DMS 273 (cell line): Measurements from ENCODE around the gene LUM.

Source experiments
- DNase-seq: peaks from one replicate; lab custom pipeline; 2025; ENCODE audit not compliant: unreplicated experiment; lab: John Stamatoyannopoulos, UW

LUM gene, protein sequence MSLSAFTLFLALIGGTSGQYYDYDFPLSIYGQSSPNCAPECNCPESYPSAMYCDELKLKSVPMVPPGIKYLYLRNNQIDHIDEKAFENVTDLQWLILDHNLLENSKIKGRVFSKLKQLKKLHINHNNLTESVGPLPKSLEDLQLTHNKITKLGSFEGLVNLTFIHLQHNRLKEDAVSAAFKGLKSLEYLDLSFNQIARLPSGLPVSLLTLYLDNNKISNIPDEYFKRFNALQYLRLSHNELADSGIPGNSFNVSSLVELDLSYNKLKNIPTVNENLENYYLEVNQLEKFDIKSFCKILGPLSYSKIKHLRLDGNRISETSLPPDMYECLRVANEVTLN

DNA sequence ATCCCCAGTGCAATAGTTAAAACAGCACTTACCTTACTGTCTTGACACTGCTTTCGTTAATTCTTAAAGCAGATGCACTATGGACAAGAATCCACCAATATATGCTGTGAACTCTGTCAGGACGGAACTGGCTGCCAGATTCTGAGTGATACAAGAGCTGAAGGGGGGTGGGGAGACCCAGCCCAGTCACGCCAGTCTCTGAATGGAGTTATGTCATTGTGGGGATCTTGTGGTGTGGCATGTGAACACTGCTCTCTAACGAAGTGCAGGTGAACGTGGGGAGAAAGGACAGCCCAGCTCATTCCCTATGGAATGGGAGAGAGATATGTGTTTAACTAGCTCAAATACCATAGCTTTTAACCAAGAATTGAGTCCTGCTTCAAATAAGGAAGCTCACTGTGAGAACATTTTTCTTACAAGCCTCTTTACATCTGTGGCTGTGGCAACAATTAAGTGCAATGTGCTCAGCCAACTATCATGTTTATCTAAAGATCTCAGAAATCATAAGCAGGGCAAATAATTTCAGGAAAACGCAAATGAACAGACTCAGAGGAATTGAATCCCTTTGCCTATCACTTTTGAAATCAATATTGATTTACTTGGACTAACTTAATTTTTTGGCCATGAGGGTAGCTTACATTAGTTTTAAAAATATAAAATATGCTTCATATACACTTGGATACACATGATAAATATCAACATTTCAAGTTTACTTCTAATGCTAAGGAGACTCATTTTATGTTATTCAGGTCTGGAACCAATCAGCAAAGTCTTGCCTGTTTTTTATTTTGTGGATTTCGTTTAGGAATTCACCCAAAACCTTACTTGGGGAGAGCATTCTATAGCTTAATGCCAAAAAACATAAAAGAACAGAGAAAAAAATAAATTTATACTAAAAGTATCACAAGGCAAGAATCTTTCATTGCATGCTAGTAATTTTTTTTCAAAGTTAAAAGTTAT, at the start of gene LUM:
LUM (minus strand) TSS at position 129 of the 960 bp plus-strand sequence. CDS start 2,515 bp downstream, outside the sequence.
- peak; percentile 52 for DNase-seq

DNA sequence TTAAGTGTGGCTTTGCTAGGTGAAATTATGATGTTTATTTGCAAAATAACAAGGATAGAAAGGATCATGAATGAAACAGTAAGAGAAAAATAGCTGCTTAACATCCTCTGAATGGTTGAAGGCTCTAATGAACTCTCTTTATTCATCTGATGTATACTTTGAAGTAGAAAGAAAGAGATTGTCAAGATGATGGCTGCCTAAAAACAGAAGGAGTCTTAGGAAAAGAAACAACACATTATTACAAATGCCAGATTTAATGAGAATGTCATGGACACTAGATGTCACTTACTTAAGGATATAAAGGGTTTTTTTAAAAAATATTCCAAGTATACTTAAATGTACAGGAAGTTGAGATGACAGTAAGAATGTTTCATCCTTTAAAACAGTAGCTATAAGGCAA, 49.7 kb upstream of the LUM start:
- no peak for DNase-seq

DNA sequence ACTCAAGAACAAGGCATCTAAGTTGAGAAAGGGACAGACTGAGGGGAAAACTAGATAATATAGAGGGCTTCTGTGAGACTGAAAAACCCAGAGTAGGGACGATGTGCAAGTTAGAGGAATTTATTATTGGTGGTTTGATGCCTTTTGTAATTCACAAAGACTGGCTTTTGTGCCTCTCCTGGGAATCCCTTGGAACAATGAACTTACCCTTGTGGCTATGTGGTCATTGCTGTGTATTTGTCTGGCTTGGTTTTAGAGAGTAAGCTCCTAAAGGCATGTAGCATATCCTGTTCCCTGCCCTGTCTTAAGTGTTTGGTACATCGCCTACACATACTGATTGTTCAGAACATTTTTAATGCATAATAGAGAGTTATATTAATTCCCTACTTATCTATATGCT, 44.7 kb upstream of the LUM start:
- no peak for DNase-seq

DNA sequence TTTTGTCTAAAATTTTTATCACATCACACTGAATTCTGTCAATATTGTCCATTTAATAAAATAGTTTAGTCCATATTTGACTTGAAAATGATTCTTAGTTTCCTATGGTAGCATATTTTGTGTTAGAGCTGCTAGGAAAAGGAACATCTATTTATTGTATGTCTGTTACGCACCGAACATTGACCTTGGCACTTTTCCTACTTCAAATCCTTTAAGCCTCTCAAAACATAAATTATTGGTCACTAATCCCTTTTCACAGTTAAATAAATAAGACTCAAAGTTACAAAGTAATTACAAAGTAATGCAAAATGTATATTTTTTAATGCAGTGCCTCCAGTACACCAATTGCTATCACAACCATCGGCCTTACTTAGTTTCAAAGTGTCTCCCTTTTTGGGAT, 42.8 kb upstream of the LUM start:
- no peak for DNase-seq

DNA sequence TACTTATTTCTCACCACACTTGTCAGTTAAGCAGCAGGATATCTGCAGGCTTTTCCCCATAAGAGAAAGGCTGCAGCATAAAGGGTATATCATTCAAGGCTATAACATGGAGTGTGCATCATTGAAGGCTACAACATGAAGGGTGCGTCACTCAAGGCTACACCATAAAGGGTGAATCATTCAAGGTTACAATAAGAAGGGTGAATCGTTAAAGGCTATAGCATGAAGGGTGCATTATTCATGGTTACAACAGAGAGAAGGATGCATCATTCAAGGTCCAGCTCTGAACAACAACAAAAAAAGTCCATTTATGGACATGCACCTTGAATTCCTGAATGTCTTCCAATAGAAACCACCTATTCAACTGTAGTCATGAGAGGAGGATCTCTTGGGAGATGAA, 32.8 kb upstream of the LUM start:
- DNase-seq = no peak

DNA sequence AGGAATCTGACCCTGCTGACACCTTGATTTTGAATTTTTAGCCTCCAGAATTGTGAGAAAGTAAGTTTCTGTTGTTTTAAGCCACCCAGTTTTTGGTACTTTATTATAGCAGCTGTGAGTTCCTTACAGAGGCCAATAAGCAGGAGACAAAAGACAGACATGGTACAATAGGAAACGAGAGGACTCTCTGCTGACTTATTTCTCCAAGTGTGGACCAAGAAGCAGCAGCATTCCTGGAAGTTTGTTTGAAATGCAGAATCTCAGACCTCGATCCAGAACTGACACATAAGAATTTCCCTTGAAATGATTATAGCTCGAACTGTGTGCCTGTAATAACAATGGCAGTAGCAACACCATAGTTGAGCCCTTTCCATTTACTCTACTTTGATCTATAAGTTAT, 31.9 kb upstream of the LUM start:
- DNase-seq = no peak

DNA sequence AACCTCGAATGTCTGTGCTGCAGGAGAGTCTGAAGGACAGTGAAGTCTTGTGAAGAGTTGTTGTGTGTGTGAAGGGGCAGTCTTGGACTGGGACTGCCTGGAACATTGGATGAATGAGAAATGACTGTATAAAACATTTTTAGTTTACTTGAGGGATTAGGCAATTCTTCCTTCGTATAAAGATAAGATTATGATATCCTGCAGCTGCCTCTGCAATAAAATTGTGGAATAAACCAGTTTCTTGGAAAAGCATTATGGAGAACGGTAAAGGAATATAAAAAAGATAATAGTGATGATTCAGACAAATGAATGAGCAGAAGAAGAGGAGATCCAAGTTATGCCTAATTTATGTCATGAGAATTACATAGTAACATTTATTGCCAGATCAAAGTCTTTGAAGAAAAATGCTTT, 30.9 kb upstream of the LUM start:
- DNase-seq = no peak

DNA sequence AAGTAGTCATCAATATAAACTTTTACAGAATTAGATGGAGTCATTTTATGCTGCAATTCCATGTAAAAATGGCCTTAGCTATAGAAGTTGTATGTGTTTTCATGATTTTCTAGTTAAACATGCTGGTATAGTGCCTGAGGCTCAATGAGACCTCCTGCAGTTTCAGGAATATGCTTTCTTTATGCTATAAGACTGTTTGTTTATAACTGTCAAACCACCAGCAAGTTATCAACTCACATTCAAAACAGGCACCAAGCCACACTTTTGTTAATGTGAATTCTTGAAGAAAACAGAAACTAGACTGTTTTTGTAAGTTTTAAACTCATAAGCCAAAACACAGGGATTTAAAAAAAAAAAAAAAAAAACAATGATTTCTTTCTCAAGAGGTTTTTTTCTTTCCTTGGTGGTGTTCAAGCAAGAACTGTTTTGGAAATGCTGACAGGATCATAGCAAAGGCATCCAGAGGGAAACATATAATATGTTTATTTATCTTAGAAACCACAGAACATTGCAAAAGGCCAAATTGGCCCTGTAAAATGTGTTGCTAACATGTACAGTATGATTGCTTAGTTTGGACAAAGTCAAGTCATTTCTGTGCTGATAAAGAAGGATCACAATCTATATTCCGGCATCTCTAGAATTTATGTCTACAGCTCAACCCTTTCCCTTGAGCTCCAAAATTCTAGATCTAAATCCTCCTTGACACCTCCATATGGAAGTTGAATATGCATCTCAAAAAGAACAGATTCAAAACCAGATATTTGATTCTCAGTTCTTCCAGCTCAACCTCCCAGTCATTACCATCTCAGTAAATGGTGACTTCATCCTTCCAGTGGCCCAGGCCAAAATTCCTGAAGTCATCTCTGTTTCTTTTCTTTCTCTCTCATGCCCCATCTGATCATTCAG, 29.0 kb upstream of the LUM start:
- DNase-seq = no peak

DNA sequence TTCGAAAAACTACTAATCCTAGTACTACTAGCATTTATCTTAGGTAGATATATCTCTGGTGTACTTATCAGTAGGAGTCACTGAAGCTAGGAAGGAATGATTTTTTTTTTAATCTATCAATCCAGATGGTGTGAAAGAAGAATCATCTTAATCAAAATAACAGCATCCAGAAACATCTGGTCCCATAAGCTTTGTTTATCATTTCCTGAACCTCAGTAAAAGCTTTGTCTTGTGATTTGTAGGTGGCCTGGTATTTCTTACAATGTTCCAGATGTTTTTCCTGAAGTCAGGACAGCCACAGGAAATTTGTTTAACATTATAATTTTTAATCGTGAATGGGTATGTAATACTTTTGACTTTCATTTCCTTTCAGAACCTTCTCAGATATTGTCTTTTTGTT, 28.0 kb upstream of the LUM start:
- peak; percentile 5 for DNase-seq

DNA sequence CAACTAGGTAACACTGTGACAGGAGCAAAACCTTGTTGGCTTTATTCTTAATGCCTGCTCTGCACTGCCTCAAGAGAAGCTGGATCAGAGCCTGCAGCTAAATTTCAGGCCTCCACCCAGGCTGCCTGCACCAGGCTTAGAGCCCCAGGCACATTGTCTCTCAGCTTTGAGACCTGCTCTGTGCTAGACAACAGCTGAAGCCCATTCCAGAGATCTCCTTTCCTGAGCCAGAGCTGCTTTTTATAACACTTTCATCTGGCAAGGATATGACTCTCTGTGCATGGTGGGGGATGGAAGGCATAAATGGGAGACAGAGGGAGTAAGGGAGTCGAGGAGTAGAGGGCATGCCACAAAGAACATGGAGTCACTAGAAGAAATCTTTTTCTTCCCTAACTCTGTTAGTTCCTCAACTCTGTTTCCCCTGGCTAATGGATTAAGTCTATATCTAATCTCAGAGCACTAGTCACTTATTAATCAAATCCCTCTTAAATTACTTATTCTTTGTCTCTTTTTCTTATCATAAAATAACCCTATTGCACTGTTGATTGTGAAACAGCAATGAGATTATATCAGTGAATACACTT, 27.1 kb upstream of the LUM start:
- peak; percentile 25 for DNase-seq

DNA sequence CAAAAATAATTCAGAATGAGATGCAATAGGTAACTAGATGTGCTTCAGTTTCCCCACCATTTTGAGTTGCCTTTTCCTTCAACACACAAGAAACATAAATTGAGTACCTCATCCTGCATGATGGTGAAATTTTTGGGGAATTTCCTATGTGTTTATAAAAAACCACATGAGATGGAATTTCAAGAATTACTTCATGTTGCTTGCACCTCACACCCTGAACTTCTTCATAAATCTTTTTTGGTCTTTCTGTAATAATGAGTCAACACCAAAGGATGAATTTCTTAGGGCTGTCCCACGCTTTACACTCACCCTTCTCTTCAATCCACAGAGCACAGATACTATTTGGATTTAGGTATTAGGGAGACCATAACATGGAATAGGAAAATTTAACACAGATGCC, 22.6 kb upstream of the LUM start:
- no peak for DNase-seq

DNA sequence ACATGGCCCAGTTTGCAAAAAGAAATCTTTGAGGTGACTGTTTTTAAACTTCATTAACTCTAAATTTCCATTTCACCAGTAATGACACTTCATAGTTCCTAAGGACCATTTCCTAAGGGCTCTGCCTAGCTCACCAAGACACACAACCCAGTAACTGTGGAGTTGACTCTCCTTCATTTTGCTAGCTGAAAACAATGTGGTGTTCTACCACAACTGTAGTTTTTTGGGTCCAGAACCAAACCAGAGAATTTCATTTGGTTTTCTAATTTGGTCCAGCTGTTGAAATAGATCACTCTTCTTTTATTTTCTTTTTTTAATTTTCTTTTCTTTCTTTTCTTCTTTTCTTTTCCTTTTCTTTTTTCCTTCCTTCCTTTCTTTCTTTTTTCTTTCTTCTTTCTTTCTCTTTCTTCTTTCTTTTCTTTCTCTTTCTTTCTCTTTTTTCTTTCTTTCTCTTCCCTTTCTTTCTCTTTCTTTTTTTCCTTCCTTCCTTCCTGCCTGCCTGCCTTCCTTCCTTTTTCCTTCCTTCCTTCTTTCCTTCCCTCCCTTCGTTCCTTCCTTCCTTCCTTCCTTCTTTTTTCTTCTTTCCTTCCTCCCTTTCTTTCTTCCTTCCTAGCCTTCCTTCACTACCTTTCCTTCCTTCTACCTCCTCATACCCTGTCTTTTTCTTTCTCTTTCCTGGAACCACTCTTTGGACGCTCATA, 18.5 kb upstream of the LUM start:
- no peak for DNase-seq

DNA sequence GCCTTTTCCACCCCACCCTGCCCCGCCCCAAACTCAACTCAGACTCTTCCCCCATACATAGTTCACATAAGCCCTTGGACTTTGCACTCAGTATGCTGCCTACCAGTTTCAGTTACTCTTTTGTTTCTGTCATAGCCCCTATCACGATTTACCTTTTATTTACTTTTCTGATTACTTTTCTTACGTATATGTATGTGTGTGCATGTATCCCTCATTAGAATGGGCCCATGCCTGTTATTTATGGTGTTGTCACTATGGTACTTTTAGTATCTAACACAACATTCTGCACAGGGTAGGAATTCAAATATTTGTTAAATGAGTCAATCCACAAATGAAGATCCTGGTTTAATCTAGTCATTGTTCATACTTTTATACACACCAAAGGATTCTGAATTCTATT, 16.5 kb upstream of the LUM start:
- no peak for DNase-seq

DNA sequence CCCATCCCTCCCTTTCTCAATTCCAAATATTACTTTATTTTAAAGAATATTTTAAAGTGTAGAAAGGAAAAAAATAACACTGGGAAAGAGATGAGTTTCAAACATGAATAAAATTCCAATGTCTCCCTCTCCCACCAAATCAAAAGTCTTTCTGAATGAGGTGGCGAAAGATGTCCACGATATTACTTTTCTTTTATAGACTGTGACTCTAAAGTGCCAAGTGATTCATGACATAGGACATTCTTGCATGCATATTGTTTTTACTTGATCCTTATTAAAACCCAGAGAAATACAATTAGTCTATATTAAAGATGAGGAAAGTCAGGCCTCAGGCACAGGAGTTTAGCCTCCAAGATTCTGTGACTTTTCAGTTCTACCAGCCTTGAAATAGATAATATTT, 16.0 kb upstream of the LUM start:
- no peak for DNase-seq

DNA sequence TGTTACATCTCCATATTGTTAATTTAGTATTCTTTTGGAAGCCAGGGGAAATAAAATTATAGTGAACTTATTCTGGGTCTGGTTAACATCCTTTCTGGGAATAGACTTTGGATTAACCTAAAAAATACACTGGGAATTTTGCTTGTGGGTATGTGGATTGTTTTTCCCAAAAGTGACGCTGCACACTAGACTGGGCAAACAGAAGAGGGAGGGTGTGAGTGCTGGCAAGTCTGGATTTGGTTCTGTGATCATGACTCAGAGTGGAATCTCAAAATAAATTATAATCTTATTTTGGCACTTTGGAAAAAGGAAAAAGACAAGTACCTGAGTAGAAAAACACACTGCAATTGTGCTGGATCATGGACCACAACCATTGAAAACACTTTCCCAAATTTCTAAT, 15.2 kb upstream of the LUM start:
- no peak for DNase-seq

DNA sequence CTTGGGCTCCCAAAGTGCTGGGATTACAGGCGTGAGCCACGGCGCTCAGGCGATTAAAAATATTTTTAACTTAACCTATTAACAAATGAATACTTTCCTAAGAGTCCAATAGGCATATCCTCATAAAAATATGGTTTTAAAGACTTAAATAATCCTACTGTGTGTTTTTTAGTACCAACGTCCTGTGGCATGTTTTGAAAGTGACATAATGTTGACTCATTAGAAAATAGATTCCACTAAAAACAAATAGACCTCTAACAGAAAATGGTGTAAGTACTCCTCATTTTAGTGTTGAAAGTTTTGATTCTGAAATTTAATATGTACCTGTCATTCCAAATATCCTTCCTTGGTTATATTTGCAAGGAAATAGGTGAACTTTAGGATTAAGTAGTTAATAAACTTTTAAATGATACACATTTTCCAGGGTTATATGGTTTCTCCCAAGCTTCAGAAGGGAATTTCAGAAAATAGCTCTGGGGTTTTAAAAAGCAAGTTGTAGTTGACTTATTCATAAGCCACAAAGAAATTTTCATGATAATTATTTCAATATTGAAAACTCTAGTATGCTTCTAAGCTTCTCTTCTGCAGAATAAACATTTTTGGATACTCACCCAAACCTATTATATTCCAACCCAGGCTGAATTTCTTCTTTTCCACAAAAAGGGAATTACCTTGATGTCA, 12.1 kb upstream of the LUM start:
- no peak for DNase-seq

DNA sequence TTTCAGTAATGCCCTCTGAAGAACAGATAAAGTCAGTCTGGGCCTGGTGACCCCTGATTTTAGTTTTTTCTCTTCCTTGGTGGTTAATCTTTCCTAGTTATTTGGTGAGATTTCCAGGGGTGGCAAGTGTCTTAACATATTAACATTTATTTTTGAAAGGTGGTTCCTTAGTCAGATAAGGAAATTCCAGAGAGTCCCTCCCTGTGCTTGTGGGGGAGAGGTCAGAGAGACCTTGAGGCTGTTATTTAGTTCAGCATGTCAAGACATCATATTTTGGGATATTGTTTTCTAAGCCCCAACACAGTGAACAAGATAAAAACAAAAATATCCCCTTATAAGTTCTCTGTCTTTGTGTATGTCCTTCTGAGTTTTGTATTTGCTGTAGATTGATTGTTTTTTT, 9.5 kb upstream of the LUM start:
- DNase-seq = no peak

DNA sequence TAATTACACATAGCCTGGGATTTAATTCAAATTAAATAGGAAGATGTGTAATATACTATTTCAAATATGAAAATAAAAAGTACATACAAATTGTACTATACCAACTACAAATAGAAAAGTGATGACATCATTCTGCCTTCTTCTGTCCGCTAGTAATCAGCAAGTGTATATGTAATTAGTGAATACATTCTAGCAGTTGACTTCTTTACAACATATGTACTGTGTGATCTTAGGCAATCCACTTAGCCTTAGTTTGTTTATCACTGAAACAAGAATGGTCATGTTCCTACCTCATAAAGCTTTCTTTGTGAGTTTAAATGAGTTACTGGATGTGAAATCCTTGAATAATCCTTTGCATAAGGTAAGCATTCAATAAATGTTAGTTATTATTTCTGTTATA, 7.8 kb upstream of the LUM start:
- peak; percentile 45 for DNase-seq

DNA sequence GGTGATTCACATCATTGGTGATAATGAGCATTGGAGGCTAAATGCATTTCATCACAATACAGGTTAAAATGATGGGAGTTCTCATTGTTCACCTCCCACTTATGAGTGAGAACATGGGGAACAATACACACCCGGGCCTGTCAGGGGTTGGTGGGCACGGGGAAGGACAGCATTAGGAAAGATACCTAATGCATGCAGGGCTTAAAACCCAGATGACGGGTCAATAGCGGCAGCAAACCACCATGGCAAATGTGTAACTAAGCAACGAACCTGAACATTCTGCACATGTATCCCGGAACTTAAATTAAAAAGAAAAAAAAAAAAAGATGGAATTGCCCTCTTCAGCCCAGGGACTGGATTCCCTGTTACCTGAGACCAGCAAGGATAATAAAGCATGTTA, 2.3 kb upstream of the LUM start:
- DNase-seq = no peak
